Esophagus squamous epithelium (tissue), 5 donors: ENCODE data around the gene MCF2. TPM values are rescaled to one million over a fixed set of nuclear protein-coding genes. Genes with fewer than 3 reads are reported as not detected.

Experiments
- DNase-seq: peaks from one replicate; lab custom pipeline; 2025; lab: John Stamatoyannopoulos, UW
- H3K27ac ChIP-seq, 4 donors: fragments of 200-600 bp; sonication (generic); one replicate each; pipeline ENCODE4 v1.5.1; 2016 to 2019; ENCODE audit warnings: mild to moderate bottlenecking in 1 of 4
- H3K27me3 ChIP-seq, 4 donors: fragments of 200-600 bp; sonication (generic); 1 replicate in 3 of 4; 2 replicates in 1 of 4; pipeline versions ENCODE4 v1.5.1 to v1.6.0; 2017 to 2021; ENCODE audit warnings: antibody characterized with exemption in 1 of 4
- H3K36me3 ChIP-seq, 3 donors: fragments of 200-600 bp; sonication (generic); one replicate each; pipeline ENCODE4 v1.5.1; 2016 to 2019
- H3K4me1 ChIP-seq, 3 donors: fragments of 200-600 bp; sonication (generic); one replicate each; pipeline ENCODE4 v1.5.1; 2017 to 2019
- H3K4me3 ChIP-seq, 4 donors: fragments of 200-600 bp; sonication (generic); 1 replicate in 3 of 4; 2 replicates in 1 of 4; pipeline ENCODE4 v1.5.1; 2016 to 2019; ENCODE audit warnings: mild to moderate bottlenecking in 2 of 4, moderate library complexity in 1 of 4
- H3K9me3 ChIP-seq, 3 donors: fragments of 200-600 bp; sonication (generic); one replicate each; pipeline ENCODE4 v1.5.1; 2016 to 2019
- POLR2A ChIP-seq, 4 donors: fragments of 450-650 bp; IDR thresholded peaks; one replicate each; pipeline ENCODE4 v1.6.1; 2017; ENCODE audit warnings: antibody characterized with exemption in 4 of 4, mild to moderate bottlenecking in 4 of 4, moderate library complexity in 3 of 4
- WGBS, 2 donors: methylation state at CpG; one replicate each; pipeline ENCODE4 v1.1.5; 2018; 5-methylcytosine and 5-hydroxymethylcytosine counted together
- intact Hi-C: fragments of 100-400 bp; cut with DNase I; formaldehyde crosslinking; loops from one replicate; pipeline ENCODE4 v1.15.0; 2022
- total RNA-seq, 4 donors: library from RNA; depleted of rRNA; stranded (reverse); fragments of >200 nt; gene quantifications; one replicate each; pipeline ENCODE4 v1.1.0, GENCODE V29; 2016
- TF ChIP-seq, protein P1 (sequence below), 6 experiments: fragments of 450-650 bp in 4 of 6; fragments of 200-600 bp in 2 of 6; sonication (generic) in 2 of 6; IDR thresholded peaks; one replicate each; pipeline ENCODE4 v1.5.1; 2016 to 2019; ENCODE audit warnings: antibody characterized with exemption in 6 of 6, mild to moderate bottlenecking in 4 of 6, moderate library complexity in 4 of 6
- donor health status: DM: yes; HTN: yes; CAD: no.

The MCF2 gene
- total RNA-seq, 4 donors from 2014 or later, result 0.15 TPM; not detected in 3

DNA sequence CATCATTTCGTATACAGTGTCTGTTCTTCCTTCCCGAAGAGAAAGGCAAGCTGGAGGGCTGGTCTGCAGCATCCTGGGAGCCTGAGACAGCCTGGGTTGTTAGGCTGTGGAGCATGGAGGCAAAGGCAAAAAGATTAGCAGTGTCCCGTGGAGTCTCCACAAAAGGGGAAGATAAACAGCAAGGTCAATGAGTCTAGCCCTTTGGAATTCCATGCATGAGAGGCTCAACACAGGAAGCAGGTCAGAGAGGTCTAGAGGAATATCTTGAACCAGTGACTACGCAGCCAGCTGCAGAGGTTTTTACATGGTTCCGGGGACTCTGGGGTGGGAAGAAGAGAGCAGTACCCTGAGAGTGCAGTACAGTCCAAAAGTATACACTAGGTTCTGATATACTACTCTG is 12.2 kb upstream of the MCF2 start:
- H3K4me3 ChIP-seq, result no peak overlapping the region
- no peak for TF ChIP-seq POLR2A (IDR thresholded peaks at IDR 0.05)
- DNase-seq, result no peak
- intact Hi-C loops, result no loop called here
- no peaks in the 10 kb centered on the region for H3K9me3 ChIP-seq
- H3K27me3 ChIP-seq, result no peaks in the 10 kb centered on the region
- no peaks in the 10 kb centered on the region for H3K36me3 ChIP-seq
- H3K27ac ChIP-seq, result no peak overlapping the region
- WGBS, 2 donors, result 30 to 73% methylated on average over 3 to 5 of the region's 5 CpGs
- no peaks in the 10 kb centered on the region for H3K4me1 ChIP-seq

DNA sequence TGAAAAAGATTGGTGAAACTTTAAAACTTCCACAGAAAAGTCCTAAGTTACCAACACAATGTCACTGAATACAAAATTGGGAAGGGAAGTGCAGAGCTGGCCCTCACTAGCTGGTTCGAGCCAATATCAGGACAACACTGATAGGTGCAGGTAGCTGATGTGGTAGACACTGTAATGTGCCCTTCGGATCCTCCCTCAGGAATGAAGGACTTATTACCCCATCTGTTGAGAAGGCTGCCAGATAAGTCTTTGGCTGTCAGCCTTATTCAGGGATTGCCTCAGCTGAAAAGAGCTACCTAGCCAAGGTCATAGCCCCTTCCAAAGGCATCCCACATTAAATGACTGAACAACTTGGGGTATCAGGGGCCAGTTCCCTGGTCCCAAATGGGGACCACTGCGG is 5.3 kb downstream of the MCF2 start:
- DNase-seq, result no peak
- intact Hi-C loops, result no loop called here
- Histone ChIP-seq H3K36me3 (no peaks in the 10 kb centered on the region), H3K4me1 (no peaks in the 10 kb centered on the region), H3K27me3 (no peaks in the 10 kb centered on the region), H3K9me3 (no peaks in the 10 kb centered on the region), H3K4me3 (no peak overlapping the region), H3K27ac (no peak overlapping the region)
- TF ChIP-seq, protein P1, sequence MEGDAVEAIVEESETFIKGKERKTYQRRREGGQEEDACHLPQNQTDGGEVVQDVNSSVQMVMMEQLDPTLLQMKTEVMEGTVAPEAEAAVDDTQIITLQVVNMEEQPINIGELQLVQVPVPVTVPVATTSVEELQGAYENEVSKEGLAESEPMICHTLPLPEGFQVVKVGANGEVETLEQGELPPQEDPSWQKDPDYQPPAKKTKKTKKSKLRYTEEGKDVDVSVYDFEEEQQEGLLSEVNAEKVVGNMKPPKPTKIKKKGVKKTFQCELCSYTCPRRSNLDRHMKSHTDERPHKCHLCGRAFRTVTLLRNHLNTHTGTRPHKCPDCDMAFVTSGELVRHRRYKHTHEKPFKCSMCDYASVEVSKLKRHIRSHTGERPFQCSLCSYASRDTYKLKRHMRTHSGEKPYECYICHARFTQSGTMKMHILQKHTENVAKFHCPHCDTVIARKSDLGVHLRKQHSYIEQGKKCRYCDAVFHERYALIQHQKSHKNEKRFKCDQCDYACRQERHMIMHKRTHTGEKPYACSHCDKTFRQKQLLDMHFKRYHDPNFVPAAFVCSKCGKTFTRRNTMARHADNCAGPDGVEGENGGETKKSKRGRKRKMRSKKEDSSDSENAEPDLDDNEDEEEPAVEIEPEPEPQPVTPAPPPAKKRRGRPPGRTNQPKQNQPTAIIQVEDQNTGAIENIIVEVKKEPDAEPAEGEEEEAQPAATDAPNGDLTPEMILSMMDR (IDR thresholded peaks at IDR 0.05), result no peak
- TF ChIP-seq POLR2A (IDR thresholded peaks at IDR 0.05), result no peak
- WGBS, 2 donors, result 82 to 83% methylated on average over 2 to 3 of the region's 3 CpGs

DNA sequence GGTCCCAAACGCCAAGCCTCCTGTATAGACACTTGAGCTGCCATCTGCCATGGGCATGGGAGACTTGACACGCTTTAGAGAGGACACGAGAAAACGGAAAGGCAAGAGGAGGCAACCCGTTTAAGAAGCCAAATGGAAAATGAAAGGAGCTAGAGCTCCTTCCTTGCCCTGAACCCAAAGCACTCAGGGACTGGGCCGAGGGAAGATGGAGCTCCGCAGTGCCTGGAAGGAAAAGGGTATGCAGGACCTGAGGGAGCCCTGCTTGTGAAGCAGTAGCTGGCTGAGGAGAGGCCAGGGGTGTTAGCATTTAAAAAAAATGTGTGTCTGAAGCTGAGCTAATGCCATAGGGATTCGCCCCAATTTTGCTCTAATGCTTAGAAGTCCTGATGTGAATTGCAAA is 15.1 kb downstream of the MCF2 start:
- H3K4me1 ChIP-seq, result peaks cover 0 to 16% (median 3%) of the 10 kb centered on the region in 3 donors
- peaks cover 0 to 18% (median 0%) of the 10 kb centered on the region in 4 donors for H3K27me3 ChIP-seq
- H3K36me3 ChIP-seq, result no peaks in the 10 kb centered on the region
- H3K27ac ChIP-seq, result no peak overlapping the region
- H3K4me3 ChIP-seq, result peak overlapping the region in 2 of 4 donors; percentile 41 to 53
- H3K9me3 ChIP-seq, result no peaks in the 10 kb centered on the region
- WGBS, 2 donors, result 56 to 73% methylated on average over 2 to 8 of the region's 8 CpGs
- no peak for DNase-seq
- intact Hi-C loops, result no loop called here
- no peak for TF ChIP-seq POLR2A (IDR thresholded peaks at IDR 0.05)
- TF ChIP-seq, protein P1 (IDR thresholded peaks at IDR 0.05), result no peak

- no peaks in the 10 kb centered on the region for H3K9me3 ChIP-seq
- 45% methylated on average over 9 of the region's 11 CpGs; no CpG with 5 or more reads in 1 of the 2 donors for WGBS, 2 donors
Observed at GRCh38 chrX:139692506-139692849, 15.5 kb downstream of the MCF2 start.

DNA sequence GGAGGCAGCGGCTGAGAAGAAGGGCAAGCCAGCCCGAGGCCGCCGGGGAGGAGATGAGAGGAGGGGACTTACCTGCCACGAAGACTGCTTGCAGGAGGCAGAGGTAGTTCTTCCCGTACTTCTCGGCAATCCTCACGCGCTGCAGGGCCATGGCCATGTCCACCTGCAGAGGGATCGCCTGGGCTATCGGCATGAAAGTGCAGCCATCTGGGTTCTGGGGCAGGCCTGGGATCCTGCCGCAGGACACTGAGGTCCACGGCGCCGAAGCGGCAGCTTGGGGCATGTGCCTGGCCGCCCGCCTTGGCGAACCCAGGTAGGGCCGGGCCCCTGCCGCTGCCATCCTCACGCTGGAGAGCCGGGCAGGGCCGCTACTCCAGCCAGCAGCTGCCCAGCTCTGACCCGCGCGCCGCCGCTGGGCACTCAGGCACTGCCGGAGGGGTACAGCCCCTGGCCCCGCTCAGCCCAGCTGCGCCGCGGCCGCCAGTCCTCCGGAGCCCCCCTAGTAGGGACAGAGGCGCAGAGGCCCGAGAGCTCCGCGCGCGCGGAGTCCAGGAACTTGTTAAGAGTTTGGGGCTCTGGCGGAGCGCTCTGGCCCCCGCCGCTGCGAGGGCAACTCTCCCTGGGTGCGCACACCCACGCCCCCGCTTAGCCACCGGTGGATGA is 16.0 kb downstream of the MCF2 start:
- Histone ChIP-seq H3K36me3 (no peaks in the 10 kb centered on the region), H3K27me3 (peaks cover 0 to 18% (median 0%) of the 10 kb centered on the region in 4 donors), H3K27ac (no peak overlapping the region), H3K4me1 (peaks cover 0 to 16% (median 3%) of the 10 kb centered on the region in 3 donors), H3K4me3 (peak overlapping the region; percentile 5 to 53 (median 32)), H3K9me3 (no peaks in the 10 kb centered on the region)
- DNase-seq, result no peak
- intact Hi-C loops, result no loop called here
- no peak for TF ChIP-seq POLR2A (IDR thresholded peaks at IDR 0.05)
- TF ChIP-seq, protein P1 (IDR thresholded peaks at IDR 0.05), result no peak
- WGBS, 2 donors, result 0 to 53% methylated on average over 4 to 8 of the region's 52 CpGs

More at GRCh38 chrX:139692506-139692849, 15.5 kb downstream of the MCF2 start:
- Histone ChIP-seq H3K4me3 (peak overlapping the region in 3 of 4 donors; percentile 23 to 53 (median 41)), H3K36me3 (no peaks in the 10 kb centered on the region), H3K27me3 (peaks cover 0 to 18% (median 0%) of the 10 kb centered on the region in 4 donors), H3K27ac (no peak overlapping the region), H3K4me1 (peaks cover 0 to 16% (median 3%) of the 10 kb centered on the region in 3 donors)
- intact Hi-C loops, result no loop called here
- DNase-seq, result no peak
- TF ChIP-seq POLR2A (IDR thresholded peaks at IDR 0.05), result no peak
- TF ChIP-seq, protein P1 (IDR thresholded peaks at IDR 0.05), result no peak
